CD4-positive, alpha-beta T cell (primary cell): ENCODE measurements around the gene RELCH. TPM values are rescaled to one million over a fixed set of nuclear protein-coding genes. Genes with fewer than 3 reads are reported as not detected.

Experiments used
- ATAC-seq: fragments of 200-7000 bp; cut with Tn5 transposase; one replicate; pipeline ENCODE4 v1.10.0; 2022; ENCODE audit warnings: mild to moderate bottlenecking; ENCODE audit not compliant: poor library complexity
- CTCF ChIA-PET: fragments of 350-600 bp; sonication (Branson Sonifier 250); formaldehyde crosslinking; loops from one replicate; lab custom pipeline; 2021; ENCODE audit warnings: antibody characterized with exemption, inconsistent platforms; lab: Charles Lee
- POLR2A ChIA-PET: fragments of 350-600 bp; sonication (Branson Sonifier 250); formaldehyde crosslinking; loops from one replicate; lab custom pipeline; 2021; ENCODE audit warnings: antibody characterized with exemption, inconsistent platforms; lab: Charles Lee
- DNase-seq, 14 experiments: peaks; one replicate each; pipeline ENCODE4 v3.0.0-alpha.2; 2013 to 2020; ENCODE audit warnings: mixed read lengths in 2 of 14
- H3K27ac ChIP-seq, 2 donors: one replicate each; pipeline versions ENCODE4 v1.5.1 to v1.7.0; 2013; ENCODE audit warnings: low read length in 2 of 2, low read depth in 1 of 2, mild to moderate bottlenecking in 1 of 2
- H3K27me3 ChIP-seq, 2 experiments: 1 replicate in 1 of 2; 2 replicates in 1 of 2; pipeline versions ENCODE4 v1.6.1 to v1.7.0; 2013; ENCODE audit warnings: low read length in 2 of 2, control low read depth in 1 of 2, mild to moderate bottlenecking in 1 of 2, moderate library complexity in 1 of 2; ENCODE audit not compliant: insufficient read depth in 2 of 2, control insufficient read depth in 1 of 2
- H3K36me3 ChIP-seq: one replicate; pipeline ENCODE4 v1.6.1; 2013; ENCODE audit warnings: low read length, control low read depth; ENCODE audit not compliant: insufficient read depth
- H3K4me1 ChIP-seq: one replicate; pipeline ENCODE4 v1.6.1; 2013; ENCODE audit warnings: low read length, control low read depth; ENCODE audit not compliant: insufficient read depth
- H3K4me3 ChIP-seq: one replicate; pipeline ENCODE4 v1.5.1; 2013; ENCODE audit warnings: mild to moderate bottlenecking, low read length, moderate library complexity
- H3K9me3 ChIP-seq, 2 experiments: 1 replicate in 1 of 2; 2 replicates in 1 of 2; pipeline versions ENCODE4 v1.6.1 to v1.7.0; 2013; ENCODE audit warnings: low read length in 2 of 2, mild to moderate bottlenecking in 2 of 2, control low read depth in 1 of 2, moderate library complexity in 1 of 2; ENCODE audit not compliant: control insufficient read depth in 1 of 2, insufficient read depth in 1 of 2
- H3K27ac Mint-ChIP-seq: one replicate; pipeline ENCODE4 v1.8.0; 2020; ENCODE audit warnings: mixed read lengths
- H3K27me3 Mint-ChIP-seq: one replicate; pipeline ENCODE4 v1.8.0; 2021; ENCODE audit warnings: mixed read lengths
- H3K36me3 Mint-ChIP-seq: one replicate; pipeline ENCODE4 v1.8.0; 2021; ENCODE audit warnings: low read depth, mixed read lengths
- H3K4me1 Mint-ChIP-seq: one replicate; pipeline ENCODE4 v1.8.0; 2021; ENCODE audit warnings: low read depth, mixed read lengths
- H3K4me3 Mint-ChIP-seq: one replicate; pipeline ENCODE4 v1.8.0; 2020; ENCODE audit warnings: mild to moderate bottlenecking, mixed read lengths
- H3K9me3 Mint-ChIP-seq: one replicate; pipeline ENCODE4 v1.8.0; 2020; ENCODE audit warnings: mixed read lengths
- CTCF ChIP-seq: fragments of 200-600 bp; IDR thresholded peaks from one replicate; pipeline ENCODE4 v1.8.0; 2022; ENCODE audit warnings: antibody characterized with exemption, mild to moderate bottlenecking
- intact Hi-C, 2 experiments: fragments of 100-400 bp; cut with DNase I in 1 of 2; cut with micrococcal nuclease in 1 of 2; formaldehyde crosslinking; loops; one replicate each; pipeline versions ENCODE4 v1.15.1 to v1.9.0; 2023 to 2025; cut with DNase I, micrococcal nuclease
- total RNA-seq, 174 experiments: library from RNA in 2 of 174; stranded (reverse) in 2 of 174; gene quantifications; one replicate each; pipeline ENCODE4 v1.2.3 and lab custom pipeline; 2021 to 2026

The RELCH gene
- total RNA-seq, 2 experiments from 2014 or later = 39.6 to 44.3 TPM

- ATAC-seq (no peak), DNase-seq (no peak)
- H3K27ac Mint-ChIP-seq = no peak overlapping the region
- intact Hi-C loops = no loop called here
- H3K4me3 Mint-ChIP-seq = no peak overlapping the region
- no peak overlapping the region for H3K27ac ChIP-seq
- no peak overlapping the region for H3K4me3 ChIP-seq
- no peaks in the 10 kb centered on the region for H3K9me3 ChIP-seq
- peaks cover 78% of the 10 kb centered on the region for H3K36me3 Mint-ChIP-seq
- ChIA-PET POLR2A (interaction anchor here (1.0 kb wide), 1 partner anchor 11 kb away, joined by 3 read pairs; no protein-coding TSS in a partner anchor), CTCF (interaction anchor here (0.8 kb wide), 1 partner anchor 17 kb away, joined by 3 read pairs; no protein-coding TSS in a partner anchor)
- no peak for TF ChIP-seq CTCF
- H3K27me3 Mint-ChIP-seq = no peaks in the 10 kb centered on the region
- H3K27me3 ChIP-seq = no peaks in the 10 kb centered on the region
- H3K36me3 ChIP-seq = peaks cover 77% of the 10 kb centered on the region
- no peaks in the 10 kb centered on the region for H3K9me3 Mint-ChIP-seq
- H3K4me1 ChIP-seq = no peaks in the 10 kb centered on the region
- no peaks in the 10 kb centered on the region for H3K4me1 Mint-ChIP-seq
Measured at GRCh38 chr18:62258093-62258492, 71.0 kb downstream of the RELCH start.

- H3K36me3 Mint-ChIP-seq = peaks cover 80% of the 10 kb centered on the region
- no peaks in the 10 kb centered on the region for H3K9me3 Mint-ChIP-seq
- CTCF ChIA-PET = interaction anchor here (0.8 kb wide), 1 partner anchor 18 kb away, joined by 3 read pairs; no protein-coding TSS in a partner anchor
- Histone ChIP-seq H3K4me1 (no peaks in the 10 kb centered on the region), H3K9me3 (no peaks in the 10 kb centered on the region), H3K27me3 (no peaks in the 10 kb centered on the region), H3K36me3 (peaks cover 83% of the 10 kb centered on the region), H3K4me3 (no peak overlapping the region), H3K27ac (no peak overlapping the region)
- intact Hi-C loops = no loop called here
- DNase-seq = peak in 2 of 14 experiments; percentile 15 to 23
- H3K4me1 Mint-ChIP-seq = no peaks in the 10 kb centered on the region
- no peak for TF ChIP-seq CTCF
- ATAC-seq = no peak
- no peak overlapping the region for H3K4me3 Mint-ChIP-seq
- POLR2A ChIA-PET = interaction anchor here (1.0 kb wide), 1 partner anchor 10 kb away, joined by 3 read pairs; no protein-coding TSS in a partner anchor
- no peak overlapping the region for H3K27ac Mint-ChIP-seq
- no peaks in the 10 kb centered on the region for H3K27me3 Mint-ChIP-seq
Measured at GRCh38 chr18:62258616-62259015, 71.6 kb downstream of the RELCH start.

- H3K9me3 ChIP-seq = no peaks in the 10 kb centered on the region
- DNase-seq (no peak), ATAC-seq (no peak)
- Mint-ChIP-seq H3K9me3 (no peaks in the 10 kb centered on the region), H3K27ac (no peak overlapping the region), H3K27me3 (no peaks in the 10 kb centered on the region), H3K36me3 (peaks cover 89% of the 10 kb centered on the region), H3K4me3 (no peak overlapping the region), H3K4me1 (peaks cover 3% of the 10 kb centered on the region)
- peaks cover 76% of the 10 kb centered on the region for H3K36me3 ChIP-seq
- intact Hi-C loops = no loop called here
- no peak overlapping the region for H3K4me3 ChIP-seq
- no peaks in the 10 kb centered on the region for H3K27me3 ChIP-seq
- CTCF ChIA-PET = interaction anchor here (1.5 kb wide), 1 partner anchor 12 kb away, joined by 6 read pairs; no protein-coding TSS in a partner anchor
- no peak for TF ChIP-seq CTCF
- no peaks in the 10 kb centered on the region for H3K4me1 ChIP-seq
- H3K27ac ChIP-seq = no peak overlapping the region
- POLR2A ChIA-PET = no interaction called here
Measured at GRCh38 chr18:62262061-62262460, 75.0 kb downstream of the RELCH start.
